Measurements from ENCODE around the gene SPOCK1.

Gene SPOCK1

DNA sequence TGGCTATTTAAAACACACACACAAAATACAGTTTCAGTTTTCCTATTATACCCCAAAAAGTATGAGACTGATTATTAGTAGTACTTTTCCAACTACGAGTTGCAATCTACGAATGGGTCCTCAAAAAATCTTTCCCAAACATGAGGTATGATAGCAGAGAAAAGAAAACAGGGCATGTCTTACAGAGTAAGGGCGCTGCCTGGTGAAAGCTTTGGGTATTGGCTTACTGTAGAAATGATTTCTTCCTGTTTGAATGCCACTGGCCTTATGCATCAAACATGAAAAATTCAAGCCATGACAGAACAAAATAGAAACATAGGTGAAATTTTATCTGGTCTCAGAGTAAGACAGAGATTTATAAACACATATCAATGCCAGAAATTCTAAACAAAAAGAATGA, 448.0 kb downstream of the SPOCK1 start:
- DNase-seq (ENCODE audit: low read depth), result no peak
- TF ChIP-seq, protein P1, sequence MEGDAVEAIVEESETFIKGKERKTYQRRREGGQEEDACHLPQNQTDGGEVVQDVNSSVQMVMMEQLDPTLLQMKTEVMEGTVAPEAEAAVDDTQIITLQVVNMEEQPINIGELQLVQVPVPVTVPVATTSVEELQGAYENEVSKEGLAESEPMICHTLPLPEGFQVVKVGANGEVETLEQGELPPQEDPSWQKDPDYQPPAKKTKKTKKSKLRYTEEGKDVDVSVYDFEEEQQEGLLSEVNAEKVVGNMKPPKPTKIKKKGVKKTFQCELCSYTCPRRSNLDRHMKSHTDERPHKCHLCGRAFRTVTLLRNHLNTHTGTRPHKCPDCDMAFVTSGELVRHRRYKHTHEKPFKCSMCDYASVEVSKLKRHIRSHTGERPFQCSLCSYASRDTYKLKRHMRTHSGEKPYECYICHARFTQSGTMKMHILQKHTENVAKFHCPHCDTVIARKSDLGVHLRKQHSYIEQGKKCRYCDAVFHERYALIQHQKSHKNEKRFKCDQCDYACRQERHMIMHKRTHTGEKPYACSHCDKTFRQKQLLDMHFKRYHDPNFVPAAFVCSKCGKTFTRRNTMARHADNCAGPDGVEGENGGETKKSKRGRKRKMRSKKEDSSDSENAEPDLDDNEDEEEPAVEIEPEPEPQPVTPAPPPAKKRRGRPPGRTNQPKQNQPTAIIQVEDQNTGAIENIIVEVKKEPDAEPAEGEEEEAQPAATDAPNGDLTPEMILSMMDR (IDR thresholded peaks at IDR 0.05; ENCODE audit: control insufficient read depth, insufficient read depth, low read depth, low read length, missing control alignments), result peak; percentile 28
- no peak overlapping the region for H3K4me3 ChIP-seq (ENCODE audit: control insufficient read depth, low read depth, low read length)

DNA sequence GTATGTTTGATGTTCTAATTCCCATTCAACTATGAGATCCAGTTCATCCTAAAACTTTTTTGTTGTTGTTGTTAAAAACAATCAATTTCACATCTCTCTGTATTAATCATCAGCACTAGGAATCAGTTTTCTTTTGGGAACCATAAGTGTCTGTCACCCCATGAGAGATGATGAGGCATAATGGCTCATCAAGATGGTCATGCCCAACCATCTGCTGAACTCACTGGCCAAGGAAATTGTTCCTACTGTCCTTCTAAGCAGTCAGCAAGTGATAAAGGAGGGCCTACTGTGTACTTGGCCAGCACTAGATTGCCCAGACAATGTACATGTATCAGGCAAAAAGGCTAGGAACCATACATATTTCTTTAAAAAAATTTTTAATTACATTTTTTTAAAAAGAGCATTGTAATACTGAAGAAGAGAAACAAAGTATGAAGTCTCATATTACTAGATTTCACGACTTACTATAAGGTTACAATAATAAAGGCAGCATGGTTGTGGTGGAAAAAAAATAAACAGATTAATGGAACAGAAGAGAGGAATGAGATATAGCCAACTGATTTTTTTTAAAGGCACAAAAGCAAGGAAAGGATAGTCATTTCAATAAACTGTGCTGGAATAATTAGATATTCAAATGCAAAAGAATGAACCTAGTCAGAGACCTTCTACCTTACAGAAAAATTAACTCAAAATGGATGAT, 458.3 kb downstream of the SPOCK1 start:
- TF ChIP-seq, protein P1 (IDR thresholded peaks at IDR 0.05; ENCODE audit: control insufficient read depth, insufficient read depth, low read depth, low read length, missing control alignments), result no peak
- H3K4me3 ChIP-seq (ENCODE audit: control insufficient read depth, low read depth, low read length), result no peak overlapping the region
- no peak for DNase-seq (ENCODE audit: low read depth)

DNA sequence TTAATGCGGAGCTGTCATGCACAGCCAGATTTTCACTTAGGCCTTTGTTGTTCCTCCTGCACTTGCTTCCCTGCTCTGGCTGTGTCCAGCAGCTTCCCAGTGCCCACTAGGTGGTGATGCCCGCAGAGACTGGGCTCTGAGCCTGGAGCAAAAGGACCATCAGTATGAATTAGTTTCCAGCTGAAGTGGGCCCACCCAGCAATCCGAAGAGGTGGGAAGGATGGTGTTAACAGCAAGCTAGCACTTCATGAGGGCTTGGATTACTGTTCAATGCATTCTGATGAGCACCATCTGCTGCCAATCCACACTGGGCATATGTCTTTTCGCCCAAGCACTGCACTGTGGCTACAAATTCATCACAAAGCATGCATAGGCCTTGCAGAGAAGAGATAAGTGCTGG, 459.1 kb downstream of the SPOCK1 start:
- TF ChIP-seq, protein P1 (IDR thresholded peaks at IDR 0.05; ENCODE audit: control insufficient read depth, insufficient read depth, low read depth, low read length, missing control alignments), result no peak
- no peak overlapping the region for H3K4me3 ChIP-seq (ENCODE audit: control insufficient read depth, low read depth, low read length)
- DNase-seq (ENCODE audit: low read depth), result no peak

DNA sequence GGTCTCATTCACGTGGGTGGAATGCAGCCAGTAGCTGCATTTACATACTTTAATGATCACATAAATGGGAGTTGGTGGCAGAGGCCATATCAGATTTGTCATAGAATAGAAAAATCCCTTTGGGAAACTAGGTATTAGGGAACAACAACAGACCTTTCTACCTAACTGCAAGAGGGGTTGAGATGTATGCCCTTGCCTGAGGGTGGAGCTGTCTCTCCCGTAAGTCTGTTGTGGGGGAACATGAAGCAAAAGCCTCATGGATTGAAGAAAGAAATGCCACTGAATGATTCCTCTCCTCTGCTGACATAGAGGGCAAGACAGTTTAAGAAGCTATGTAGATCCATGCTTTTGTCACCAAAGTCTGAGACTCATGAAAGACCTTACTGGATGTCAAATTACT, 461.3 kb downstream of the SPOCK1 start:
- DNase-seq (ENCODE audit: low read depth), result no peak
- TF ChIP-seq, protein P1 (IDR thresholded peaks at IDR 0.05; ENCODE audit: control insufficient read depth, insufficient read depth, low read depth, low read length, missing control alignments), result no peak
- no peak overlapping the region for H3K4me3 ChIP-seq (ENCODE audit: control insufficient read depth, low read depth, low read length)

DNA sequence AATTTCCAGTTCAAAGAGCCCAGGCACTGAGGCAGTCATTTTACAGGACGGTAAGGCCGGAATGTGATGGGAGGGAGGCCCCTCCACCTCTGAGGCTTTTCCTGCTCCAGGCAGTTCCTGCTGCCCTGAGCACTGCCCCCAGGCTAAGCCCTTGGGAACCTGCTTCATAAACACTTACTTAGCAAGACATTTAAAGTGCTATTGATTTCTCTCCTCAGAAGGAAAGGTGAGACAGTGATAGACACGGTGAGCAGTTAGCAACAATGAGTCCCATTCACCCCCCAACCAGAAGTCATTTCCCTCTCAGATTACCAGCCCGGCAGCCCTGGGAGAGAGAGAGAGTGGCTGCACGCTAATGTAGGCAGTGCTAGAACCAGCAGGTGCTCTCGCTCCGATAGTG, 462.5 kb downstream of the SPOCK1 start:
- H3K4me3 ChIP-seq (ENCODE audit: control insufficient read depth, low read depth, low read length), result no peak overlapping the region
- TF ChIP-seq, protein P1 (IDR thresholded peaks at IDR 0.05; ENCODE audit: control insufficient read depth, insufficient read depth, low read depth, low read length, missing control alignments), result no peak
- DNase-seq (ENCODE audit: low read depth), result no peak

DNA sequence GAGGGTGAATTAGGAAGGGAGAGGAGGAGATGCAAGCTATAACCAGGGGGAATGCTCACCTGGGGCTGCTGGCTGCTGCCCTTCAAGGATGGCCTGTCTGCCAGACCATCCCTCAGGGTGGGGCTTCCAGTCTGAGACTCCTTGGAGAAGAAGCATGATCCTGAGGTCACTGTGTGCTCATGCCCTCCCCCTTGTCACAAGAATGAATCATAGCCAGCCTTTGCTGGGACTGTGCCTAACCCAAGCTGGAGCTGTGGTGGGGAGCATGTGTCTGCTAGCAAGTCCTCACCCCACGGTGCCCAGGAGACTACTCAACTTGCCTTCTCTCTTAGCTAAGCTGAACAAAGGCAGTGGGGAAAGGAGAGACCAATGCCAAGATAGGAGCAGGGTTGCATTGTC, 463.6 kb downstream of the SPOCK1 start:
- DNase-seq (ENCODE audit: low read depth), result no peak
- TF ChIP-seq, protein P1 (IDR thresholded peaks at IDR 0.05; ENCODE audit: control insufficient read depth, insufficient read depth, low read depth, low read length, missing control alignments), result no peak
- H3K4me3 ChIP-seq (ENCODE audit: control insufficient read depth, low read depth, low read length), result no peak overlapping the region
